ENCODE measurements around the gene DNAJC30. TPM values are rescaled to one million over a fixed set of nuclear protein-coding genes. Genes with fewer than 3 reads are reported as not detected.

DNAJC30 gene
- polyA plus RNA-seq = 1.9 and 2.0 TPM in 2 replicates

DNA sequence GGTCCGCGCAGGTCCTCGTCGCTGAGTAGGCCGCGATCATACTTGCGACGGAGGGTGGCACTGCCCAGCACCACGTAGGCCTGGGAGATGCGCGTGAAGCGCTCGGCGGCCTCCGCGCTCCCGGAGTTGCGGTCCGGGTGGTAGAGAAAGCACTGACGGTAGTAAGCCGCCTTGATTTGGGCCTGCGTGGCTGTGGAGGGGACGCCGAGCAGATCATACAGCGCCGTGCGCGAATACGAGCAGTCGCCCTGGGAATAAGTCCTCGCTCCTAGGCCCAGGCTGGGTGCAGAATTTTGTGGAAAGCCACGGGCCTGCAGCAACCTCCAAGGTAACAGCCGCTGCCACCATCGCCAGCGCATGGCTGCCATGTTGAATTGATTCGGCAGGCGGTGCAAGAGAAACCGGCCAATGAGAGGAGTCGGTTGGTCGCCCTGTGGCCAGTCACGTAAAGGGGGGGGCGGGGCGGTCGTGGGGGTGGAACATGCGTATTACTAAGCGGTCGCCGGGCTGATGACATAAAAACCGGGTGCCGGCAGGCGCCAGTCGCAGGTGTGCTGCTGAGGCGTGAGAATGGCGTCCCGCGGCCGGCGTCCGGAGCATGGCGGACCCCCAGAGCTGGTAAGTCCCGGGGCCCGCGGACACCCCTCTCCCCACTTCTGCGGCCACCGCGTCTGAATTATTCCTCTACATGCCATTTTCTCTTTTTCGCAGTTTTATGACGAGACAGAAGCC lies at the start of gene DNAJC30, which contains the start of gene BUD23:
Gene DNAJC30, minus strand, starts transcription at position 398 of the 732 bp plus-strand sequence. Its CDS starts 30 bp downstream, at position 368.
Gene BUD23, plus strand, starts transcription at position 542 of the 732 bp plus-strand sequence. Its CDS starts 29 bp downstream, at position 571.

DNA sequence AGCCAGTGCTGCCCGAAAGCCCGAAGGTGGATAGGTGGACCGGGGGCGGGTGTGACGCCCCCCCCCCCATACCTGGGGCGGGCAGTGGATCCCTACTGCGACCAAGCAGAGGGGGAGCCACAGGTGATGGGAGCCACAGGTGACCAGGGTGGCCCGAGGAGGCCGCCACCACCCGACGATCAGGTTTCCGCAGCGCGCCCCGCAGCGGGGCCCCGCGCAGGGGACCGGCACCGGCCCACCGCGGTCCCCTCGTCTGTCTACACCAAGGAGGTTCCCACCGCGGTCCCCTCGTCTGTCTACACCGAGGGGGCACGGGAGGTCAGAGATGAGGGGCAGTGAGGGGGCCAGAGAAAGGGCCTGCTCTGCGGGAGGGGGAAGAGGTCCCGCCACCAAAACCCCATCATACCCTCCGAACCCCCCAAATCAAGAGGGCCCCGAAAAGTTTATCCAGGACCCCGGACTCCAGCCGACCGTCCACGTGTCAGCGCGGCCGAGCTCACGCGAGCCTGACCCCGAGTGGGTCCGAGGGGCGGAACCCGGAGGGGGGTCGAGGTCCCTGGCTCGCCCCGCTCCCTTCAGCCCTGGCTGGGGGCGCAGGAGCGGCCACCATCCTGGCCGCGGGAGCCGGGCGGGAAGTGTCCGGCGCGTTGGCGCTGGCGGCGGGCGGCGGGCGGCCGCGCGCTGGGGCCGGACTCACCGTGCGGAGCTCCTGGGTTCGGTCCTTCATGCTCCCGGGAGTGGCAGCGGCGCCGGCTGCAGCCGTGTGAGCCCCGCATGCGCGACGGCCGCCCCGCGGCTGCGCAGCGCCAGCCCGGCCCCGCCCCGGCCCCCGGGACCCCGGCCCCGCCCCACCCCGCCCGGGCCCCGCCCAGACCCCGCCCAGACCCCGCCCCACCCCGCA lies 35.9 kb upstream of the DNAJC30 start, which contains the start of gene STX1A:
Gene STX1A, minus strand, starts transcription at position 765 of the 901 bp plus-strand sequence. Its CDS starts 38 bp downstream, at position 727.

DNA sequence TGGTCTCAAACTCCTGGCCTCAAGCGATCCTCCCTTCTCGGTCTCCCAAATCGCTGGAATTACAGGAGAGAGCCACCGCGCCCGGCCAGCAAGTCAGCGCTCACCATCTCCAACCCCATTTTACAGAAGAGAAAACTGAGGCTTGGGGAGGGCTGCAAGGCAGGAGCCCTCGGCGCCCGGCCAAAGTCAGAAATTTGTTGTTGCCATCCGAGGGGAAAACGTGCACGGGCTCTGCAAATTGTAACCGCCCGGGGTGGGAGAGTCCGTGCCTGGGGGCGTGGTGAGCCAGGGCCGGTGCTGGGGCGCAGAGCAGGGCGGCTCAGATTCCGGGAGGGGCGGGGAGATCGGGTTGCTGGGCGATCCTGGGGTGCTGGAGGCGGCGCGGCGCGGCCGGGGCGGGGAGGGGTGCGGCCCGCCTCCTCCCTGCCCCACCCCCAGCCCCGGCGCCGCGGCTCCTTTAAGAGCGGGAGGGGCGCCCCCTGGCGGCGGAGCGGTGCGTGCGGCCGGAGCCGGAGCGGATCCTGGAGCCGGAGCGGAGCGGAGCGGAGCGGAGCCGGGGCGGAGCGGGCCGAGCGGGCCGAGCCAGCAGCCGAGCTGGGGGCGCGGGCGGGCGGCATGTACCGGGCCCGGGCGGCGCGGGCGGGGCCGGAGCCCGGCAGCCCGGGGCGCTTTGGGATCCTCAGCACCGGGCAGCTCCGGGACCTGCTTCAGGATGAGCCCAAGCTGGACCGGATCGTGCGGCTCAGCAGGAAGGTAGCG lies 15.7 kb downstream of the DNAJC30 start, which contains the start of gene VPS37D:
Gene VPS37D, plus strand, starts transcription at position 488 of the 759 bp plus-strand sequence. Its CDS starts 128 bp downstream, at position 616.

Other genes with a start within 250 kb of the DNAJC30 start
- gene FZD9, start 249.7 kb downstream of the DNAJC30 start, polyA plus RNA-seq = not detected in 2 replicates
- 8.4 and 10.1 TPM in 2 replicates for gene BAZ1B, start 161.2 kb downstream of the DNAJC30 start, polyA plus RNA-seq
- gene BCL7B, start 125.8 kb downstream of the DNAJC30 start, polyA plus RNA-seq = 13.1 and 16.4 TPM in 2 replicates
- 5.2 and 6.2 TPM in 2 replicates for gene TBL2, start 104.9 kb downstream of the DNAJC30 start, polyA plus RNA-seq
- 1.4 TPM in 1 of 2 replicates, not detected in the other for gene MLXIPL, start 58.9 kb downstream of the DNAJC30 start, polyA plus RNA-seq
- not detected in 2 replicates for gene VPS37D, start 15.6 kb downstream of the DNAJC30 start, polyA plus RNA-seq
- gene BUD23, start 144 bp upstream of the DNAJC30 start, polyA plus RNA-seq = 60.8 and 63.6 TPM in 2 replicates
- 0.49 and 21.7 TPM in 2 replicates for gene STX1A, start 36.2 kb upstream of the DNAJC30 start, polyA plus RNA-seq
- gene ABHD11, start 55.3 kb upstream of the DNAJC30 start, polyA plus RNA-seq = 3.1 and 6.1 TPM in 2 replicates
- gene CLDN3, start 86.8 kb upstream of the DNAJC30 start, polyA plus RNA-seq = not detected in 2 replicates
- gene CLDN4, start 147.5 kb upstream of the DNAJC30 start, polyA plus RNA-seq = not detected in 2 replicates
- gene METTL27, start 159.1 kb upstream of the DNAJC30 start, polyA plus RNA-seq = 1.1 TPM in 1 of 2 replicates, not detected in the other
- not detected in 2 replicates for gene TMEM270, start 177.7 kb upstream of the DNAJC30 start, polyA plus RNA-seq

Data from Purkinje cell (primary cell).